ENCODE measurements around the gene C1orf232. TPM values are rescaled to one million over a fixed set of nuclear protein-coding genes. Genes with fewer than 3 reads are reported as not detected.

The C1orf232 gene
- polyA plus RNA-seq, 1 experiment: not detected

DNA sequence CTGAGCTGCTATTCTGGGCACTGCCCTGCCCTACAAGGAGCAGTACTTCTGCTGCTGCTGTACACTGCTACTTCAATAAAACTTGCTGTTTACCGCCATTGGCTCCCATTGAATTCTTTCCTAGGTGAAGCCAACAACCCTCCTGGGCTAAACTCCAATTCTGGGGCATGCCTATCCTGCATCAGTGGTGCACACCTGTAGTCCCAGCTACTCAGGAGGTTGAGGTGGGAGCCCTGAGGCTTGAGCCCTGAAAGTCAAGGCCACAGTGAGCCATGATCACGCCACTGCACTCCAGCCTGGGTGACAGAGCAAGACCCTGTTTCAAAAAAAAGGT lies 36.0 kb downstream of the C1orf232 start:
- no peak for TF ChIP-seq CTCF (IDR thresholded peaks at IDR 0.05; ENCODE audit: low read depth, low read length)
- no peaks in the 10 kb centered on the region for H3K9me3 ChIP-seq (ENCODE audit: control insufficient read depth, insufficient read depth, low read length)
- ChIA-PET POLR2A (no interaction called here), CTCF (interaction anchor here (0.7 to 1.8 kb wide), 3 partner anchors 12 to 101 kb away, joined by 3 to 8 read pairs (median 3); partner anchors contain the start of gene CEP85)
- H3K4me3 ChIP-seq (ENCODE audit: low read depth, low read length): no peak overlapping the region
- no peak for DNase-seq (ENCODE audit: low read depth, low spot score)
- peaks cover 13% of the 10 kb centered on the region for H3K27me3 ChIP-seq (ENCODE audit: control insufficient read depth, insufficient read depth, low read length)
- H3K27ac ChIP-seq (ENCODE audit: low read depth, low read length): no peak overlapping the region

DNA sequence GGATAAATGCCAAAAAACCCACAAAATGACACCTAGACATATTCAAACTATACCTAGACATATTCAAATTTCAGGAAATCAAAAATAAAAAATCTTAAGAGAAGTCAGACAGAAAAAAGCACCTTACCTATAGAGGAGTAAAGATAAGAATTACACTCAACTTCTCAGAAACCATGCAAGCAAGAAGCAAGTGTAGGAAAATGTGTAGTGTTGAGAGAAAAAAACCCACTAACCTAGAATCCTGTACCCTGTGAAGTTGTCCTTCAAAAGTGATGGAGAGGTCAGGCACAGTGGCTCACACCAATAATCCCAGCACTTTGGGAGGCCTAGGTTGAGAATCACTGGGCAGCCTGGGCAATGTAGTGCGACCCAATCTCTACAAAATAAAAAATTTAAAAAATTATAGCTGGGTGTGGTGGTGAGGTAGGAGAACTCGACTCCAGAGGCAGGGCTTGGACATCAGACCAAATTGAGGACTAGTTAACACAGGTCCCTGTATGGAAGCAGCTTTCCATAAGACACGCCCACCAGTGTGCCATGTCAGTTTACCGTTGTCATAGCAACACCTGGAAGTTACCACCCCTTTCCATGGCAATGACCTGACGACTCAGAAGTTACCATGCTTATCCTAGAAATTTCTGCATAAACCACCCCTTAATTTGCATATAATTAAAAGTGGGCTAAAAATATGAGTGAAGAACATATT lies 36.5 kb downstream of the C1orf232 start:
- H3K27me3 ChIP-seq (ENCODE audit: control insufficient read depth, insufficient read depth, low read length): peaks cover 13% of the 10 kb centered on the region
- ChIA-PET POLR2A (no interaction called here), CTCF (interaction anchor here (0.7 to 1.8 kb wide), 3 partner anchors 13 to 102 kb away, joined by 3 to 8 read pairs (median 3); partner anchors contain the start of gene CEP85)
- no peak for DNase-seq (ENCODE audit: low read depth, low spot score)
- no peak overlapping the region for H3K27ac ChIP-seq (ENCODE audit: low read depth, low read length)
- no peaks in the 10 kb centered on the region for H3K9me3 ChIP-seq (ENCODE audit: control insufficient read depth, insufficient read depth, low read length)
- no peak overlapping the region for H3K4me3 ChIP-seq (ENCODE audit: low read depth, low read length)
- no peak for TF ChIP-seq CTCF (IDR thresholded peaks at IDR 0.05; ENCODE audit: low read depth, low read length)

DNA sequence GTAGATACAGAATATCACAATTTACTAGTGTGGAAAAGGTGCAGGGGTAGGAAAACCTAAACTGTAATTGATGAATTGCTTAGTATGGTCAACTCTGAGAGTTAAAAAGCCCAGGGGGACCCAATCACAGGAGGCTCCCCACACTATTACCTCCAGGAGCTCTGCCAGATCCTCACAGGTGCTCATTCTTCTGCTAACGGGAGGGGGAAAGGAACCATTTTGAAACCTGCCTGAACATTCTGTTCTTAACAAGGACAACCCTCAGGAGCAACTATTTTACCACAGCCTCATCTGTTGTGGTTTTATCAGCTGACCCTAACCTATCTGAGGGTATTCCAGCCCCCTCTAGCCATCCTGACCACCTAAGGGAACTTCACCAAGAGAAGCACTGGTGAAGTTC lies 38.1 kb downstream of the C1orf232 start:
- no peak for TF ChIP-seq CTCF (IDR thresholded peaks at IDR 0.05; ENCODE audit: low read depth, low read length)
- CTCF ChIA-PET: interaction anchor here (0.7 to 1.7 kb wide), 3 partner anchors 16 to 235 kb away, joined by 3 read pairs; partner anchors contain the start of gene ZNF593
- POLR2A ChIA-PET: no interaction called here
- no peaks in the 10 kb centered on the region for H3K9me3 ChIP-seq (ENCODE audit: control insufficient read depth, insufficient read depth, low read length)
- peaks cover 13% of the 10 kb centered on the region for H3K27me3 ChIP-seq (ENCODE audit: control insufficient read depth, insufficient read depth, low read length)
- H3K27ac ChIP-seq (ENCODE audit: low read depth, low read length): no peak overlapping the region
- H3K4me3 ChIP-seq (ENCODE audit: low read depth, low read length): no peak overlapping the region
- no peak for DNase-seq (ENCODE audit: low read depth, low spot score)

GRCh38 chr1:26129778-26130177 lies 39.0 kb downstream of the C1orf232 start:
- DNase-seq (ENCODE audit: low read depth, low spot score): no peak
- Histone ChIP-seq H3K4me3 (ENCODE audit: low read depth, low read length) (no peak overlapping the region), H3K27ac (ENCODE audit: low read depth, low read length) (no peak overlapping the region), H3K9me3 (ENCODE audit: control insufficient read depth, insufficient read depth, low read length) (no peaks in the 10 kb centered on the region), H3K27me3 (ENCODE audit: control insufficient read depth, insufficient read depth, low read length) (peaks cover 13% of the 10 kb centered on the region)
- ChIA-PET POLR2A (no interaction called here), CTCF (interaction anchor here (1.7 to 4.5 kb wide), 2 partner anchors 15 to 234 kb away, joined by 3 to 25 read pairs; no protein-coding TSS in a partner anchor)
- TF ChIP-seq CTCF (IDR thresholded peaks at IDR 0.05; ENCODE audit: low read depth, low read length): no peak

Measured in AG04450 (cell line).